Uterus (tissue), 4 donors: ENCODE data around the gene IL13. TPM values are rescaled to one million over a fixed set of nuclear protein-coding genes. Genes with fewer than 3 reads are reported as not detected.

Experiments used
- DNase-seq, 2 donors: peaks; one replicate each; pipeline ENCODE4 v3.0.0-alpha.2; 2019 to 2020
- H3K27ac ChIP-seq, 2 donors: fragments of 200-600 bp; sonication (generic); 1 replicate in 1 of 2; 2 replicates in 1 of 2; pipeline ENCODE4 v1.5.1; 2016 to 2018
- H3K27me3 ChIP-seq, 2 donors: fragments of 200-600 bp; sonication (generic); one replicate each; pipeline ENCODE4 v1.5.1; 2018 to 2019; ENCODE audit warnings: control low read depth in 1 of 2
- H3K36me3 ChIP-seq, 2 donors: fragments of 200-600 bp; sonication (generic); one replicate each; pipeline ENCODE4 v1.5.1; 2019; ENCODE audit warnings: control low read depth in 1 of 2
- H3K4me1 ChIP-seq, 2 donors: fragments of 200-600 bp; sonication (generic); one replicate each; pipeline ENCODE4 v1.5.1; 2018 to 2019; ENCODE audit warnings: control low read depth in 1 of 2
- H3K4me3 ChIP-seq, 2 donors: fragments of 200-600 bp; sonication (generic); 1 replicate in 1 of 2; 2 replicates in 1 of 2; pipeline ENCODE4 v1.5.1; 2018 to 2019; ENCODE audit warnings: mild to moderate bottlenecking in 1 of 2
- H3K9me3 ChIP-seq, 2 donors: fragments of 200-600 bp; sonication (generic); one replicate each; pipeline ENCODE4 v1.5.1; 2019; ENCODE audit warnings: control low read depth in 1 of 2
- POLR2A ChIP-seq, 2 donors: fragments of 450-650 bp; IDR thresholded peaks; one replicate each; pipeline ENCODE4 v1.6.1; 2016; ENCODE audit warnings: antibody characterized with exemption in 2 of 2, mild to moderate bottlenecking in 1 of 2, moderate library complexity in 1 of 2
- intact Hi-C: fragments of 100-400 bp; cut with DNase I; formaldehyde crosslinking; loops from one replicate; pipeline ENCODE4 v1.15.1; 2023; ENCODE audit warnings: low total_unique reads
- total RNA-seq, 4 donors: library from RNA; depleted of rRNA in 3 of 4; stranded (reverse); fragments of >200 nt in 3 of 4; gene quantifications; one replicate each; pipeline versions ENCODE4 v1.1.0 to v1.2.4, GENCODE V29; 2014 to 2023
- TF ChIP-seq, protein P1 (sequence below), 4 experiments: fragments of 200-600 bp in 2 of 4; fragments of 450-650 bp in 2 of 4; sonication (generic) in 2 of 4; IDR thresholded peaks; one replicate each; pipeline ENCODE4 v1.5.1; 2016 to 2019; ENCODE audit warnings: antibody characterized with exemption in 4 of 4, mild to moderate bottlenecking in 2 of 4, moderate library complexity in 1 of 4
- donor health status: DM: yes; HTN: yes; CAD: no.

Gene IL13
- total RNA-seq, result under 1 TPM in 1 of 4 donors, not detected in 3; 0.73 TPM

DNA sequence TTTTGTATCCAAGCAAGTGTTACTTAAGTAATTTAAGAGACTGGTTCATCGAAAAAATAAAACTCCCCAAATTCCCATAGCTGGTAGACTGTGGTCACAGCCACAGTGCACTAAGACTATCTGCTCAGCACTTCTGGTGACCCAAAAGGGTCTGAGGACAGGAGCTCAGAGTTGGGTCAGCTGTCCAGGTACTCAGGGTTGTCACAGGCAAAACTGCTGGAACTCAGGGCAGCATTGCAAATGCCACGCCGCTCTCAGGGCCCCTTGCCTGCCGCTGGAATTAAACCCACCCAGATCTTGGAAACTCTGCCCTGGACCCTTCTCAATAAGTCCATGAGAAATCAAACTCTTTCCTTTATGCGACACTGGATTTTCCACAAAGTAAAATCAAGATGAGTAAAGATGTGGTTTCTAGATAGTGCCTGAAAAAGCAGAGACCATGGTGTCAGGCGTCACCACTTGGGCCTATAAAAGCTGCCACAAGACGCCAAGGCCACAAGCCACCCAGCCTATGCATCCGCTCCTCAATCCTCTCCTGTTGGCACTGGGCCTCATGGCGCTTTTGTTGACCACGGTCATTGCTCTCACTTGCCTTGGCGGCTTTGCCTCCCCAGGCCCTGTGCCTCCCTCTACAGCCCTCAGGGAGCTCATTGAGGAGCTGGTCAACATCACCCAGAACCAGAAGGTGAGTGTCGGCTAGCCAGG is at the start of gene IL13:
Gene IL13, plus strand, starts transcription at position 498 of the 705 bp plus-strand sequence. Its CDS starts 14 bp downstream, at position 512.
- intact Hi-C loops, result no loop called here
- H3K36me3 ChIP-seq, result no peaks in the 10 kb centered on the region
- no peak within 1 kb of the TSS for H3K27ac ChIP-seq
- no peak for TF ChIP-seq POLR2A (IDR thresholded peaks at IDR 0.05)
- TF ChIP-seq, protein P1, sequence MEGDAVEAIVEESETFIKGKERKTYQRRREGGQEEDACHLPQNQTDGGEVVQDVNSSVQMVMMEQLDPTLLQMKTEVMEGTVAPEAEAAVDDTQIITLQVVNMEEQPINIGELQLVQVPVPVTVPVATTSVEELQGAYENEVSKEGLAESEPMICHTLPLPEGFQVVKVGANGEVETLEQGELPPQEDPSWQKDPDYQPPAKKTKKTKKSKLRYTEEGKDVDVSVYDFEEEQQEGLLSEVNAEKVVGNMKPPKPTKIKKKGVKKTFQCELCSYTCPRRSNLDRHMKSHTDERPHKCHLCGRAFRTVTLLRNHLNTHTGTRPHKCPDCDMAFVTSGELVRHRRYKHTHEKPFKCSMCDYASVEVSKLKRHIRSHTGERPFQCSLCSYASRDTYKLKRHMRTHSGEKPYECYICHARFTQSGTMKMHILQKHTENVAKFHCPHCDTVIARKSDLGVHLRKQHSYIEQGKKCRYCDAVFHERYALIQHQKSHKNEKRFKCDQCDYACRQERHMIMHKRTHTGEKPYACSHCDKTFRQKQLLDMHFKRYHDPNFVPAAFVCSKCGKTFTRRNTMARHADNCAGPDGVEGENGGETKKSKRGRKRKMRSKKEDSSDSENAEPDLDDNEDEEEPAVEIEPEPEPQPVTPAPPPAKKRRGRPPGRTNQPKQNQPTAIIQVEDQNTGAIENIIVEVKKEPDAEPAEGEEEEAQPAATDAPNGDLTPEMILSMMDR (IDR thresholded peaks at IDR 0.05), result no peak
- H3K9me3 ChIP-seq, result no peaks in the 10 kb centered on the region
- no peak for DNase-seq
- H3K4me3 ChIP-seq, result no peak within 1 kb of the TSS
- H3K4me1 ChIP-seq, result peaks cover 0 to 11% of the 10 kb centered on the region in 2 donors
- H3K27me3 ChIP-seq, result peaks cover 10 to 13% of the 10 kb centered on the region in 2 donors

DNA sequence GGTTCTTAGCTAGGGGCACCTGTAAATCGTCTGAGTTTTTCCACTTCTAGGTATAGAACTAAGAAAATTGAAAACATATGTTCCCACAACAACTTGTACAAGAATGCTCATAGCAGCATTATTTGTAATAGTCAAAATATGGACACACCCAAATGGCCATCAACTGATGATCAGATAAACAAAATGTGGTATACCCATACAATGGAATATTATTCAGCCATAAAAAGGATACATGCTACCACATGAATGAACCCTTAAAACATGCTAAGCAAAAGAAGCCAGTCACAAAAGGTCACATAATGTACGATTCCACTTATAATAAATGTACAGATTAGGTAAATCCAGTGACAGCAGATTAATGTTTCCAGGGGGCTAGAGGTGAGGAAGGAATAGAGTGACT is 46.0 kb upstream of the IL13 start:
- TF ChIP-seq, protein P1 (IDR thresholded peaks at IDR 0.05), result no peak
- TF ChIP-seq POLR2A (IDR thresholded peaks at IDR 0.05), result no peak
- intact Hi-C loops, result no loop called here
- Histone ChIP-seq H3K27ac (no peak overlapping the region), H3K9me3 (no peaks in the 10 kb centered on the region), H3K27me3 (no peaks in the 10 kb centered on the region), H3K36me3 (no peaks in the 10 kb centered on the region), H3K4me3 (no peak overlapping the region), H3K4me1 (no peaks in the 10 kb centered on the region)
- DNase-seq, result no peak

DNA sequence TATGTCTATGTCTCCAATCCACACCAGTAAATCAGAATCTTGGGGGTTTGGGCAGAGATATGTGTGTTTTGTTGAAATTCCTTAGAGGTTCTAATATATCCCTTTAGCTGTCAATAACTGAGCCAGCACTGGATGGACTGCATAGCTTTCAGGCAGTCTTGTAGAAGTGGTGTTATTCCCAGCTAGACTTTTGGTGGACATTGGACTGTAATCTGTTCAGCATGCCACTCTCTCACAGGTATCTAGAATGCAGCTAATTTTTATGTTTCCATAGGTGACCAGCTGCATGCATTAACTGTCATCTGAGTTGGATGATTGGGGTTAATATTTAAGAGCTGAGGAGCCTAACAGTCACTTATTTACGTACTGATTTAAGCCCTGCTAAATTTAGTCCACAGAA is 45.1 kb upstream of the IL13 start:
- intact Hi-C loops, result no loop called here
- Histone ChIP-seq H3K4me3 (no peak overlapping the region), H3K4me1 (no peaks in the 10 kb centered on the region), H3K27me3 (no peaks in the 10 kb centered on the region), H3K9me3 (no peaks in the 10 kb centered on the region), H3K27ac (no peak overlapping the region), H3K36me3 (no peaks in the 10 kb centered on the region)
- TF ChIP-seq, protein P1 (IDR thresholded peaks at IDR 0.05), result no peak
- no peak for TF ChIP-seq POLR2A (IDR thresholded peaks at IDR 0.05)
- DNase-seq, result no peak

DNA sequence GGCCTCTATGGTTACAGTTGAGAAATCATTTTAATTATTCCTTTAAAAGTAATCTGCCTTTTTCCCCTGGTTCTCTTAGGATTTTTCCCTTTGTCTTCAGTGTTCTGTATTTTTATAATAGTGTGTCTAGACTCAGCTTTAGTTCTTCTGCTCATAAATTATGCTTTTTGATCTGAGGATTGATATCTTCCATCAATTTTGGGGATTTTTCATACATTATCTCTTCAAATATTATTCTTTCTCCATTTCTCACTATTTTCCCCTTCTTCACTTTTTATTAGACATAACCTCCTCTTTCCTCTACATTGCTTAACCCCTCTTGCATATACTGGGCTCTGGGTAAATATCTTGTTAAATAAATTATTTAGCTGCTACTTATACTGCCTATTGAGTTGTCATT is 36.3 kb upstream of the IL13 start:
- Histone ChIP-seq H3K27me3 (no peaks in the 10 kb centered on the region), H3K4me1 (no peaks in the 10 kb centered on the region), H3K36me3 (no peaks in the 10 kb centered on the region), H3K9me3 (no peaks in the 10 kb centered on the region), H3K4me3 (no peak overlapping the region), H3K27ac (no peak overlapping the region)
- DNase-seq, result no peak
- TF ChIP-seq, protein P1 (IDR thresholded peaks at IDR 0.05), result no peak
- no peak for TF ChIP-seq POLR2A (IDR thresholded peaks at IDR 0.05)
- intact Hi-C loops, result no loop called here

DNA sequence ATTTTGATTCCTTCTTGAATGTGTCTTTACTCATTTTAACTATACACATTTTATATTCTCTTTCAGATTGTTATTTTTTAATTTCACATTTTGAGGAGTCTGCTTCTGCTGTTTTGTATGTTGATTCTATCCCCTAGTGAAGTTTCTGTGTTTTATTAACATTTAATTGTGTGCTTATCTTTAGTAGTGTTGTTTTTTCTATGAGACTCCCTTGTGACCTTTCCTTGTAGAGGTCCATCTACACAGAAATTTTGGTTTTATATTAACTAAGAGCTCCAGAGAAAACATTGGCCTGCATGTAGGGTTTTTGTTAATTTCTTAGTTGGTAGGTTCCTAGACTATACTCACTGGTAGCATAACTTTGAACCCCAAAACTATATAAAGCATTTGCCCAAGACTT is 35.4 kb upstream of the IL13 start:
- TF ChIP-seq, protein P1 (IDR thresholded peaks at IDR 0.05), result no peak
- no peak for TF ChIP-seq POLR2A (IDR thresholded peaks at IDR 0.05)
- no peak overlapping the region for H3K4me3 ChIP-seq
- intact Hi-C loops, result no loop called here
- no peak for DNase-seq
- H3K9me3 ChIP-seq, result no peaks in the 10 kb centered on the region
- no peaks in the 10 kb centered on the region for H3K36me3 ChIP-seq
- no peaks in the 10 kb centered on the region for H3K27me3 ChIP-seq
- H3K27ac ChIP-seq, result no peak overlapping the region
- no peaks in the 10 kb centered on the region for H3K4me1 ChIP-seq
